ENCODE measurements around the gene P2RY14. TPM values are rescaled to one million over a fixed set of nuclear protein-coding genes. Genes with fewer than 3 reads are reported as not detected.

The P2RY14 gene
- total RNA-seq, 3 donors from 2014 or later (not counting 1 experiment from before 2014, with no cell fraction given) = 0.25 to 0.93 (median 0.31) TPM

- DNase-seq (no peak), ATAC-seq (no peak)
- no peaks in the 10 kb centered on the region for H3K27me3 ChIP-seq (ENCODE audit: control insufficient read depth, insufficient read depth, low read length)
- no peak for TF ChIP-seq CTCF (IDR thresholded peaks at IDR 0.05)
- H3K27ac Mint-ChIP-seq = no peak within 1 kb of the TSS
- H3K36me3 Mint-ChIP-seq = no peaks in the 10 kb centered on the region
- H3K4me1 ChIP-seq (ENCODE audit: control insufficient read depth, insufficient read depth, low read length) = no peaks in the 10 kb centered on the region
- H3K27me3 Mint-ChIP-seq (ENCODE audit: low read depth in 2 of 2) = peaks cover 0 to 3% of the 10 kb centered on the region in 2 donors
- H3K36me3 ChIP-seq (ENCODE audit: control insufficient read depth, insufficient read depth, low read length) = no peaks in the 10 kb centered on the region
- no peak within 1 kb of the TSS for H3K4me3 Mint-ChIP-seq
- no peaks in the 10 kb centered on the region for H3K9me3 ChIP-seq (ENCODE audit: control insufficient read depth, insufficient read depth, low read length)
- intact Hi-C loops (cut with micrococcal nuclease) = no loop called here
- 74% methylated on average over 6 of the region's 7 CpGs for WGBS (ENCODE audit: insufficient coverage)
- no peak within 1 kb of the TSS for H3K4me3 ChIP-seq (ENCODE audit: low read length)
- H3K4me1 Mint-ChIP-seq = no peaks in the 10 kb centered on the region
- no peak within 1 kb of the TSS for H3K27ac ChIP-seq (ENCODE audit: low read length)
- H3K9me3 Mint-ChIP-seq = no peaks in the 10 kb centered on the region
Measured at GRCh38 chr3:151316267-151316991, 38.1 kb upstream of the P2RY14 start, which contains the start of gene GPR87. TSS of gene GPR87 (minus strand) at chr3:151316820. CDS start at chr3:151300100, 16,720 bp downstream.

- Histone ChIP-seq H3K9me3 (ENCODE audit: control insufficient read depth, insufficient read depth, low read length) (no peaks in the 10 kb centered on the region), H3K27me3 (ENCODE audit: control insufficient read depth, insufficient read depth, low read length) (no peaks in the 10 kb centered on the region), H3K36me3 (ENCODE audit: control insufficient read depth, insufficient read depth, low read length) (no peaks in the 10 kb centered on the region), H3K27ac (ENCODE audit: low read length) (no peak overlapping the region), H3K4me3 (ENCODE audit: low read length) (no peak overlapping the region), H3K4me1 (ENCODE audit: control insufficient read depth, insufficient read depth, low read length) (no peaks in the 10 kb centered on the region)
- no peak overlapping the region for H3K4me3 Mint-ChIP-seq
- no peak for ATAC-seq
- WGBS (ENCODE audit: insufficient coverage) = no CpG with 5 or more reads among the region's 2 CpGs
- no peaks in the 10 kb centered on the region for H3K9me3 Mint-ChIP-seq
- intact Hi-C loops (cut with micrococcal nuclease) = no loop called here
- no peak for TF ChIP-seq CTCF (IDR thresholded peaks at IDR 0.05)
- no peaks in the 10 kb centered on the region for H3K36me3 Mint-ChIP-seq
- H3K4me1 Mint-ChIP-seq = no peaks in the 10 kb centered on the region
- H3K27me3 Mint-ChIP-seq (ENCODE audit: low read depth in 2 of 2) = peaks cover 0 to under 1% of the 10 kb centered on the region in 2 donors
- DNase-seq = no peak
- no peak overlapping the region for H3K27ac Mint-ChIP-seq
Measured at GRCh38 chr3:151315846-151316245, 37.5 kb upstream of the P2RY14 start.

- Histone ChIP-seq H3K4me1 (ENCODE audit: control insufficient read depth, insufficient read depth, low read length) (no peaks in the 10 kb centered on the region), H3K27ac (ENCODE audit: low read length) (no peak overlapping the region), H3K9me3 (ENCODE audit: control insufficient read depth, insufficient read depth, low read length) (no peaks in the 10 kb centered on the region), H3K27me3 (ENCODE audit: control insufficient read depth, insufficient read depth, low read length) (no peaks in the 10 kb centered on the region), H3K36me3 (ENCODE audit: control insufficient read depth, insufficient read depth, low read length) (no peaks in the 10 kb centered on the region), H3K4me3 (ENCODE audit: low read length) (no peak overlapping the region)
- Mint-ChIP-seq H3K4me1 (no peaks in the 10 kb centered on the region), H3K36me3 (no peaks in the 10 kb centered on the region), H3K27me3 (ENCODE audit: low read depth in 2 of 2) (no peaks in the 10 kb centered on the region), H3K9me3 (no peaks in the 10 kb centered on the region), H3K27ac (no peak overlapping the region), H3K4me3 (no peak overlapping the region)
- intact Hi-C loops (cut with micrococcal nuclease) = no loop called here
- no peak for ATAC-seq
- WGBS (ENCODE audit: insufficient coverage) = no CpG with 5 or more reads among the region's 2 CpGs
- no peak for DNase-seq
- no peak for TF ChIP-seq CTCF (IDR thresholded peaks at IDR 0.05)
Measured at GRCh38 chr3:151315136-151315535, 36.8 kb upstream of the P2RY14 start.

GRCh38 chr3:151314593-151314992 is 36.3 kb upstream of the P2RY14 start:
- ATAC-seq = no peak
- 87% methylated on average over 5 of the region's 5 CpGs for WGBS (ENCODE audit: insufficient coverage)

More at GRCh38 chr3:151314593-151314992, 36.3 kb upstream of the P2RY14 start:
- Histone ChIP-seq H3K27me3 (ENCODE audit: control insufficient read depth, insufficient read depth, low read length) (no peaks in the 10 kb centered on the region), H3K4me3 (ENCODE audit: low read length) (no peak overlapping the region), H3K36me3 (ENCODE audit: control insufficient read depth, insufficient read depth, low read length) (no peaks in the 10 kb centered on the region), H3K4me1 (ENCODE audit: control insufficient read depth, insufficient read depth, low read length) (no peaks in the 10 kb centered on the region), H3K9me3 (ENCODE audit: control insufficient read depth, insufficient read depth, low read length) (no peaks in the 10 kb centered on the region), H3K27ac (ENCODE audit: low read length) (no peak overlapping the region)
- TF ChIP-seq CTCF (IDR thresholded peaks at IDR 0.05) = no peak
- no peak for DNase-seq
- Mint-ChIP-seq H3K4me1 (no peaks in the 10 kb centered on the region), H3K36me3 (no peaks in the 10 kb centered on the region), H3K27me3 (ENCODE audit: low read depth in 2 of 2) (no peaks in the 10 kb centered on the region), H3K27ac (no peak overlapping the region), H3K4me3 (no peak overlapping the region), H3K9me3 (no peaks in the 10 kb centered on the region)
- intact Hi-C loops (cut with micrococcal nuclease) = no loop called here
